ENCODE data around the gene FEM1C. TPM values are rescaled to one million over a fixed set of nuclear protein-coding genes. Genes with fewer than 3 reads are reported as not detected.

The FEM1C gene
- total RNA-seq, 2 donors from 2014 or later: 4.9 to 11.9 TPM

DNA sequence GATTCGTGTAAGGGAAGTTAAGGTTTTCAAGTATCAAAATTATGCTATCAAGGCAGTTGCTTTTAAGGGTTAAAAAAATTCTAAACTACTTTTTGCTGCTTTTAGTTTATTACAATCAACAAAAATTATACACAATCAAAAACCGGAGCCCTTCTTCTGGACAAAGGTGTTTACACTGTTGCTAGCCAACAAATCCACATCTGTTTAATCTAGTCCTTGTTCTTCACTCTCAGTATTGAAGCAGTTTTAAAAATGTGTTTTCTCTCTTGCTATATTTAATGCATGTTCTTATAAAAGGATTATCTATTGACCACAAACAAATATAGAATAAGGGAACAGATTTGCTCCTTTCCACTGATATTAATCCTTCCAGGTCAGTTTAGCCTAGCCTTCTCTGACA, 2.5 kb downstream of the FEM1C start:
- intact Hi-C loops (cut with DNase I): no loop called here
- DNase-seq: no peak
- 2 to 8% methylated on average over 2 of the region's 2 CpGs for WGBS, 2 donors
- no peak for TF ChIP-seq POLR2A (IDR thresholded peaks at IDR 0.05)
- TF ChIP-seq, protein P1, sequence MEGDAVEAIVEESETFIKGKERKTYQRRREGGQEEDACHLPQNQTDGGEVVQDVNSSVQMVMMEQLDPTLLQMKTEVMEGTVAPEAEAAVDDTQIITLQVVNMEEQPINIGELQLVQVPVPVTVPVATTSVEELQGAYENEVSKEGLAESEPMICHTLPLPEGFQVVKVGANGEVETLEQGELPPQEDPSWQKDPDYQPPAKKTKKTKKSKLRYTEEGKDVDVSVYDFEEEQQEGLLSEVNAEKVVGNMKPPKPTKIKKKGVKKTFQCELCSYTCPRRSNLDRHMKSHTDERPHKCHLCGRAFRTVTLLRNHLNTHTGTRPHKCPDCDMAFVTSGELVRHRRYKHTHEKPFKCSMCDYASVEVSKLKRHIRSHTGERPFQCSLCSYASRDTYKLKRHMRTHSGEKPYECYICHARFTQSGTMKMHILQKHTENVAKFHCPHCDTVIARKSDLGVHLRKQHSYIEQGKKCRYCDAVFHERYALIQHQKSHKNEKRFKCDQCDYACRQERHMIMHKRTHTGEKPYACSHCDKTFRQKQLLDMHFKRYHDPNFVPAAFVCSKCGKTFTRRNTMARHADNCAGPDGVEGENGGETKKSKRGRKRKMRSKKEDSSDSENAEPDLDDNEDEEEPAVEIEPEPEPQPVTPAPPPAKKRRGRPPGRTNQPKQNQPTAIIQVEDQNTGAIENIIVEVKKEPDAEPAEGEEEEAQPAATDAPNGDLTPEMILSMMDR (IDR thresholded peaks at IDR 0.05): no peak
- no peaks in the 10 kb centered on the region for H3K36me3 ChIP-seq (replicated peaks in 1 of 2; ENCODE audit: insufficient read depth in 1 of 2, low read depth in 2 of 2)
- H3K27me3 ChIP-seq: no peaks in the 10 kb centered on the region
- no peaks in the 10 kb centered on the region for H3K9me3 ChIP-seq
- peaks cover 46% of the 10 kb centered on the region for H3K4me1 ChIP-seq
- no peak for ATAC-seq
- H3K27ac ChIP-seq: peak overlapping the region in 3 of 4 donors; percentile 99 to 100 (median 100)
- H3K4me3 ChIP-seq: peak overlapping the region in 1 of 2 donors; percentile 53

DNA sequence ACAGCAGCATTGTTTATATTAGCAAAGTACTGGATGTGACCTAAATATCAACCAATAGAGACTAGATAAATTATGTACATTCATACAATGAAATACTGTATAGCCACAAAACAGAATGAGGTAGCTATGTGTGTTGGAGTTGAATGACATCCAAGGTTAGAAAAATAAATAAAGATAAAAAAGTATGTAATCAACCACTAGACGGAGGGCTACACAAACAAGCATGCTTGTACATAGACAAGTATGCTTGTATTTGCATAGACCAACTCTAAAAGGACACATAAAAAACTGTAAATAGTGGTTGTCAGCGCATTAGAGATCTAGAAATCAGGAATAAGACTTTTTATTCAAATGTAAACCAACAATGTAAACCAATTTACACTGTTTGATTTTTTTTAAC, 3.0 kb downstream of the FEM1C start:
- Histone ChIP-seq H3K4me3 (peak overlapping the region in 1 of 2 donors; percentile 53), H3K9me3 (no peaks in the 10 kb centered on the region), H3K27ac (peak overlapping the region in 3 of 4 donors; percentile 99 to 100 (median 100)), H3K27me3 (no peaks in the 10 kb centered on the region), H3K36me3 (replicated peaks in 1 of 2; ENCODE audit: insufficient read depth in 1 of 2, low read depth in 2 of 2) (no peaks in the 10 kb centered on the region), H3K4me1 (peaks cover 51% of the 10 kb centered on the region)
- TF ChIP-seq, protein P1 (IDR thresholded peaks at IDR 0.05): peak in 1 of 7 experiments; percentile 5
- TF ChIP-seq POLR2A (IDR thresholded peaks at IDR 0.05): no peak
- intact Hi-C loops (cut with DNase I): no loop called here
- DNase-seq: no peak
- ATAC-seq: no peak
- 11 to 16% methylated on average over 2 of the region's 2 CpGs for WGBS, 2 donors

DNA sequence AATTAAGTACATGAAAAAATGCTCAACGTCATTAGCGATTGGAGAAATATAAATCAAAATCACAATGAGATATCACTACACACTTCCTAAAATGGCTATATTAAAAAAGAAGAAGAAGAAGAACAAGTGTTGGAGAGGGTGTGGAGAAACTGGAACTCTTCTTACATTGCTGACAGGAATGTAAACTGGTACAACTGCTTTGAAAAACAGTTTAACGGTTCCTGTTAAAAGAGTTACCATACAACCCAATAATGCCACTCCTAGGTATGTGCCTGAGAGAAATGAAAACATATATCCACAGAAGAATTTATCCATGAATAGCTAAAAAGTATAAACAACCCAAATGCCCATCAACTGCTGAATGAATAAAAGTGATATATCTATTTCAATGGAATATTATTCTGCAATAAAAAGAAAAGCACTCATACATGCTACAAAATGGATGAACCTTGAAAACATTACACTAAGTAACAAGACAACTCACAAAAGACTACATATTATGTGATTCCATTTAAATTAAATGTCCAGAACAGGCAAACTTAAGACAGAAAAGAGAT, 9.0 kb downstream of the FEM1C start:
- WGBS, 2 donors: 90 to 92% methylated on average over 3 of the region's 3 CpGs
- ATAC-seq (no peak), DNase-seq (no peak)
- no peak for TF ChIP-seq POLR2A (IDR thresholded peaks at IDR 0.05)
- TF ChIP-seq, protein P1 (IDR thresholded peaks at IDR 0.05): no peak
- intact Hi-C loops (cut with DNase I): no loop called here
- Histone ChIP-seq H3K27me3 (no peaks in the 10 kb centered on the region), H3K27ac (no peak overlapping the region), H3K36me3 (replicated peaks in 1 of 2; ENCODE audit: insufficient read depth in 1 of 2, low read depth in 2 of 2) (no peaks in the 10 kb centered on the region), H3K4me3 (no peak overlapping the region), H3K4me1 (peaks cover 70% of the 10 kb centered on the region), H3K9me3 (no peaks in the 10 kb centered on the region)

DNA sequence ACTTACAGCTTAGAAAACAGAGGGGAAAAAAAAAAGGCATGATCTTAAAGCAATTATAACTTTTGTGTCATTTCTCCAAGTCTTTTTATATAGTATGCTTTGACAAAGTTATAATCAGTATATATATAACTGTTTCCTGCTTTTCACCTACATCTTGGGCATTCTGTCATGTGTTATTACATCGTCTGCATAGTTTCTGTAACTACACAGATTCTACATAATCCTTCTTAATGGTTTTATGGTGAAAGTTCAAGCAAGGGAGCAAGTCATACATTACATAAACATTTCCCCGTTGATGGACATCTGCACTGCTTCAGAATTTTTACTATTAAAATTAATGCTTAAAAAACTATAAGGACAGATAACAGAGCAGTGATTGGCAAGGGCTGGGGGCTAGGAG, 12.1 kb downstream of the FEM1C start:
- no peak for ATAC-seq
- intact Hi-C loops (cut with DNase I): no loop called here

More for the DNA sequence above, 12.1 kb downstream of the FEM1C start:
- TF ChIP-seq, protein P1 (IDR thresholded peaks at IDR 0.05): no peak
- no peak for TF ChIP-seq POLR2A (IDR thresholded peaks at IDR 0.05)
- peaks cover 51% of the 10 kb centered on the region for H3K4me1 ChIP-seq
- no peak overlapping the region for H3K27ac ChIP-seq
- no peaks in the 10 kb centered on the region for H3K9me3 ChIP-seq
- H3K36me3 ChIP-seq (replicated peaks in 1 of 2; ENCODE audit: insufficient read depth in 1 of 2, low read depth in 2 of 2): no peaks in the 10 kb centered on the region
- H3K4me3 ChIP-seq: no peak overlapping the region
- no peak for DNase-seq
- 50 to 56% methylated on average over 2 of the region's 2 CpGs for WGBS, 2 donors
- no peaks in the 10 kb centered on the region for H3K27me3 ChIP-seq
